GM12878 (cell line): Measurements from ENCODE around the gene SCP2.

ENCODE experiments used
- CTCF ChIP-seq, 3 experiments: IDR thresholded peaks in 2 of 3; conservative IDR thresholded peaks in 1 of 3; 2 replicates each; pipeline ENCODE4 v1.5.1; 2011; ENCODE audit warnings: low read depth in 3 of 3, low read length in 3 of 3, mild to moderate bottlenecking in 3 of 3, control low read depth in 2 of 3, moderate library complexity in 2 of 3, inconsistent platforms in 1 of 3, mixed read lengths in 1 of 3; ENCODE audit not compliant: control insufficient read depth in 2 of 3, insufficient read depth in 1 of 3; ENCODE audit errors: extremely low read depth in 1 of 3
- IRF3 ChIP-seq: fragments of 450-650 bp; IDR thresholded peaks from 2 replicates; pipeline ENCODE4 v1.6.1; 2014; ENCODE audit warnings: mild to moderate bottlenecking
- RELA ChIP-seq: fragments of 450-650 bp; IDR thresholded peaks from 2 replicates; pipeline ENCODE4 v1.8.0; 2014; ENCODE audit warnings: borderline replicate concordance; ENCODE audit not compliant: partially characterized antibody
- SMAD1 ChIP-seq: fragments of 450-650 bp; IDR thresholded peaks from 2 replicates; pipeline ENCODE4 v1.6.1; 2018; ENCODE audit warnings: mild to moderate bottlenecking, low read depth; ENCODE audit not compliant: partially characterized antibody
- TCF7 ChIP-seq: IDR thresholded peaks from 2 replicates; pipeline ENCODE4 v1.6.1; 2014; ENCODE audit warnings: antibody characterized with exemption, borderline replicate concordance

GRCh38 chr1:52900402-52900801 lies 26.7 kb upstream of the SCP2 start:
- no peak for TF ChIP-seq TCF7
- TF ChIP-seq CTCF (IDR thresholded peaks at IDR 0.05 in 2 of 3, conservative IDR thresholded peaks at IDR 0.05 in 1 of 3; ENCODE audit: control insufficient read depth in 2 of 3, extremely low read depth in 1 of 3, insufficient read depth in 1 of 3, low read depth in 3 of 3, low read length in 3 of 3) = no peak
- TF ChIP-seq RELA = no peak
- no peak for TF ChIP-seq SMAD1
- TF ChIP-seq IRF3 = no peak
